ENCODE measurements around the gene LMF2. TPM values are rescaled to one million over a fixed set of nuclear protein-coding genes. Genes with fewer than 3 reads are reported as not detected.

Gene LMF2
- total RNA-seq, 1 experiment from 2014 or later: 42.4 TPM

DNA sequence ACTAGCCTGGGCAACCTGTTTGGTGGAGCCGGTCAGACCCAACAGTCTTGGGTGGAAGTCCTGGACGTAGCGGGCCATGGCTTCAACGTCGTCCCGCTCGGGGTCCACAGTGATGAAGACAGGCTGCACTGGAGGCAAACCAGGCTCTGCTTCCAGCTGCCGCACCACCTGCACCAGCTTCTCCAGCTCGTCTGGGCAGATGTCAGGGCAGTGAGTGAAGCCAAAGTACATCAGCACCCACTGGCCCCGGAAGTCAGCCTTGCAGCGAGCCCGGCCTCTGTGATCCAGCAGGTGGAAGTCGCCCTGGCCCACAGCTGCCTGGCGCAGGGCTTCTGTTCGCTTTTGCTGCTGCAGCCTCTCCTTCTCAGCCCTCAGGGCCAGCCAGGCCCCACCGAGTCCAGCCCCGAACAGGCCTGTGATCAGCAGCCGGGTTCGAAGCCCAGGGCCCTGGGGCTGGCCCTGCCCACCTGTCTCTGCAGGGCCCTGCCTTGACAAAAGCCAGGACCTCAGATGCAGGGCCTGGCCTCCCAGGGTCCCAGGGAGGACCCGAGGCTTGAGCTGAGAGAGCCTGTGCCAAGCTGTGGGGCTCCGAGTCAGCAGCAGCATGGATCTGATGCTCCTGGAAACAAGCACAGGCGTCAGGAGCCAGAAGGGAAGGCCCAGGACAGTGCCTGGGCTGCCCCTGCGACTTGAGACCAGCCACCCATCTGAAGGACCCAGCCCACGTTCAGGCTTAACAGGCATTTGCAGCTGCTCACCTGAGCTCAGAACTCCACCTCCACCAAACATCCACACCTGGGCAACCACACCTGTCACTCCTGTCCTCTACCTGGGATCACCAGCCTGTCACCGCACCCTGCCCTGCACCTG lies 16.5 kb upstream of the LMF2 start:
- H3K79me2 ChIP-seq (ENCODE audit: low read length): peaks cover 25% of the 10 kb centered on the region
- no peaks in the 10 kb centered on the region; the same call in 1 of the 2 replicates for H4K20me1 ChIP-seq (ENCODE audit: low read length)
- ATAC-seq (no peak), DNase-seq (no peak)
- TF ChIP-seq EZH2phosphoT487 (IDR thresholded peaks at IDR 0.05; ENCODE audit: borderline replicate concordance, low read length) (no peak), EZH2 (IDR thresholded peaks at IDR 0.05; ENCODE audit: low read length, unreplicated experiment) (no peak)
- TF ChIP-seq, protein P1, sequence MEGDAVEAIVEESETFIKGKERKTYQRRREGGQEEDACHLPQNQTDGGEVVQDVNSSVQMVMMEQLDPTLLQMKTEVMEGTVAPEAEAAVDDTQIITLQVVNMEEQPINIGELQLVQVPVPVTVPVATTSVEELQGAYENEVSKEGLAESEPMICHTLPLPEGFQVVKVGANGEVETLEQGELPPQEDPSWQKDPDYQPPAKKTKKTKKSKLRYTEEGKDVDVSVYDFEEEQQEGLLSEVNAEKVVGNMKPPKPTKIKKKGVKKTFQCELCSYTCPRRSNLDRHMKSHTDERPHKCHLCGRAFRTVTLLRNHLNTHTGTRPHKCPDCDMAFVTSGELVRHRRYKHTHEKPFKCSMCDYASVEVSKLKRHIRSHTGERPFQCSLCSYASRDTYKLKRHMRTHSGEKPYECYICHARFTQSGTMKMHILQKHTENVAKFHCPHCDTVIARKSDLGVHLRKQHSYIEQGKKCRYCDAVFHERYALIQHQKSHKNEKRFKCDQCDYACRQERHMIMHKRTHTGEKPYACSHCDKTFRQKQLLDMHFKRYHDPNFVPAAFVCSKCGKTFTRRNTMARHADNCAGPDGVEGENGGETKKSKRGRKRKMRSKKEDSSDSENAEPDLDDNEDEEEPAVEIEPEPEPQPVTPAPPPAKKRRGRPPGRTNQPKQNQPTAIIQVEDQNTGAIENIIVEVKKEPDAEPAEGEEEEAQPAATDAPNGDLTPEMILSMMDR (conservative IDR thresholded peaks at IDR 0.05; ENCODE audit: low read depth, low read length): no peak
- peak overlapping the region; percentile 98 for H3K4me2 ChIP-seq (ENCODE audit: low read length)
- intact Hi-C loops (cut with micrococcal nuclease): no loop called here
- peak overlapping the region; percentile 94 for H3K9ac ChIP-seq (ENCODE audit: low read length)
- no peaks in the 10 kb centered on the region for H3K9me3 ChIP-seq (ENCODE audit: low read length)
- peak overlapping the region; percentile 81 for H3K4me3 ChIP-seq (ENCODE audit: low read length)
- no TSS peak for BruUV-seq (replicated peaks)
- peak overlapping the region; percentile 78; the same call in 1 of the 2 replicates for H3K27ac ChIP-seq (ENCODE audit: low read length)
- H2AFZ ChIP-seq (ENCODE audit: low read length): no peak overlapping the region
- H3K36me3 ChIP-seq (ENCODE audit: low read depth, low read length): no peaks in the 10 kb centered on the region; the same call in 1 of the 2 replicates
- no peaks in the 10 kb centered on the region for H3K9me2 ChIP-seq (replicated peaks; ENCODE audit: low read length)
- CTCF ChIA-PET: interaction anchor here (2.7 kb wide), 1 partner anchor 97 kb away, joined by 16 read pairs; no protein-coding TSS in a partner anchor
- H3F3A ChIP-seq (ENCODE audit: low read length, unreplicated experiment): no peaks in the 10 kb centered on the region
- H3K4me1 ChIP-seq (ENCODE audit: insufficient read depth, low read length): peaks cover 9% of the 10 kb centered on the region; the same call in 1 of the 2 replicates
- no peaks in the 10 kb centered on the region for H3K27me3 ChIP-seq (ENCODE audit: low read length)
- POLR2A ChIA-PET (ENCODE audit: unreplicated experiment): no interaction called here

DNA sequence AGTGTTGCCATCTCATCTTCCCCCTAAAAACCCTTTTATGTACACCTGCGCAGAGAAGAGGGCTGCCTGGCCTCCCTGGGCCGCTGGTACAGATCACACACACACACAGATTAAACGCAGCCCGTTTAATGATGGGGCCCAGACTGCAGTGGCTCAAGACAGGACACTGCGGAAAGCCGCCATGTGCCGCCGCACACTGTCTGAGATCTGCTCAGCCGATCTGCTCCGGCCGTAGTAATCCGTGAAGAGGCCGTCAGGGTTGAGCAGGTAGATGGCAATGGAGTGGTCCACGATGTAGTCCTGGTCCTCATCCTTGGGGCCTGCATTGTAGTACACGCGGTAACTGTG lies 15.9 kb upstream of the LMF2 start:
- Histone ChIP-seq H3K79me2 (ENCODE audit: low read length) (peaks cover 25% of the 10 kb centered on the region), H4K20me1 (ENCODE audit: low read length) (no peaks in the 10 kb centered on the region; the same call in 1 of the 2 replicates), H3F3A (ENCODE audit: low read length, unreplicated experiment) (no peaks in the 10 kb centered on the region), H3K4me2 (ENCODE audit: low read length) (0 out of 2 replicates have a peak overlapping the region, but pooled peaks have one; percentile 98), H3K9me3 (ENCODE audit: low read length) (no peaks in the 10 kb centered on the region), H3K4me3 (ENCODE audit: low read length) (no peak overlapping the region), H3K9me2 (replicated peaks; ENCODE audit: low read length) (no peaks in the 10 kb centered on the region), H3K27ac (ENCODE audit: low read length) (no peak overlapping the region), H3K4me1 (ENCODE audit: insufficient read depth, low read length) (peaks cover 9% of the 10 kb centered on the region; the same call in 1 of the 2 replicates), H3K27me3 (ENCODE audit: low read length) (no peaks in the 10 kb centered on the region), H3K36me3 (ENCODE audit: low read depth, low read length) (no peaks in the 10 kb centered on the region; the same call in 1 of the 2 replicates), H2AFZ (ENCODE audit: low read length) (no peak overlapping the region), H3K9ac (ENCODE audit: low read length) (no peak overlapping the region)
- TF ChIP-seq EZH2phosphoT487 (IDR thresholded peaks at IDR 0.05; ENCODE audit: borderline replicate concordance, low read length) (no peak), EZH2 (IDR thresholded peaks at IDR 0.05; ENCODE audit: low read length, unreplicated experiment) (no peak)
- TF ChIP-seq, protein P1 (conservative IDR thresholded peaks at IDR 0.05; ENCODE audit: low read depth, low read length): no peak
- DNase-seq (no peak), ATAC-seq (no peak)
- CTCF ChIA-PET: no interaction called here
- POLR2A ChIA-PET (ENCODE audit: unreplicated experiment): no interaction called here
- no TSS peak for BruUV-seq (replicated peaks)
- intact Hi-C loops (cut with micrococcal nuclease): no loop called here
